Astrocyte (in vitro differentiated cells and primary cell): ENCODE data around the gene FLRT2. TPM values are rescaled to one million over a fixed set of nuclear protein-coding genes. Genes with fewer than 3 reads are reported as not detected.
A peak's percentile ranks its signal among the peaks of the same experiment; 100 is the strongest.

Experiments used
- DNase-seq: peaks from one replicate; pipeline ENCODE4 v3.0.0-alpha.2; 2010; ENCODE audit warnings: low read depth
- FAIRE-seq: peaks from 2 replicates; lab custom pipeline; 2011; peaks lifted over from hg19 to GRCh38; lab: Jason Lieb, UNC
- H2AFZ ChIP-seq: 2 replicates; pipeline ENCODE4 v1.6.0; 2012; ENCODE audit warnings: low read depth, low read length, inconsistent platforms
- H3K27ac ChIP-seq: 2 replicates; pipeline ENCODE4 v1.5.1; 2011; ENCODE audit warnings: low read depth, low read length, inconsistent platforms
- H3K27me3 ChIP-seq: 2 replicates; pipeline ENCODE4 v1.6.0; 2011; ENCODE audit warnings: low read length, inconsistent platforms; ENCODE audit not compliant: insufficient read depth
- H3K36me3 ChIP-seq: 2 replicates; pipeline ENCODE4 v1.5.1; 2011; ENCODE audit warnings: low read length, inconsistent platforms; ENCODE audit not compliant: insufficient read depth
- H3K4me1 ChIP-seq: 2 replicates; pipeline ENCODE4 v1.5.1; 2011; ENCODE audit warnings: low read length, inconsistent platforms; ENCODE audit not compliant: insufficient read depth
- H3K4me2 ChIP-seq: 2 replicates; pipeline ENCODE4 v1.6.0; 2012; ENCODE audit warnings: low read length, inconsistent platforms
- H3K4me3 ChIP-seq: 2 replicates; pipeline ENCODE4 v1.5.1; 2011; ENCODE audit warnings: low read depth, mild to moderate bottlenecking, low read length, inconsistent platforms; ENCODE audit not compliant: insufficient read depth
- H3K79me2 ChIP-seq: 2 replicates; pipeline ENCODE4 v1.6.0; 2012; ENCODE audit warnings: mild to moderate bottlenecking, low read length, inconsistent platforms; ENCODE audit not compliant: insufficient read depth
- H3K9ac ChIP-seq: 2 replicates; pipeline ENCODE4 v1.6.0; 2012; ENCODE audit warnings: mild to moderate bottlenecking, low read length, inconsistent platforms
- H3K9me3 ChIP-seq: 2 replicates; pipeline ENCODE4 v1.5.1; 2012; ENCODE audit warnings: low read depth, mild to moderate bottlenecking, low read length, inconsistent platforms; ENCODE audit not compliant: insufficient read depth
- H4K20me1 ChIP-seq: 2 replicates; pipeline ENCODE4 v1.6.0; 2012; ENCODE audit warnings: low read length, inconsistent platforms; ENCODE audit not compliant: insufficient read depth
- H3K27ac Mint-ChIP-seq: one replicate; pipeline ENCODE4 v1.8.0; 2021; ENCODE audit warnings: mild to moderate bottlenecking, mixed read lengths; ENCODE audit not compliant: unreplicated experiment
- H3K27me3 Mint-ChIP-seq: one replicate; pipeline ENCODE4 v1.8.0; 2021; ENCODE audit warnings: low read depth, mixed read lengths; ENCODE audit not compliant: unreplicated experiment
- H3K36me3 Mint-ChIP-seq: one replicate; pipeline ENCODE4 v1.8.0; 2021; ENCODE audit warnings: low read depth, mixed read lengths; ENCODE audit not compliant: unreplicated experiment
- H3K4me1 Mint-ChIP-seq: one replicate; pipeline ENCODE4 v1.8.0; 2021; ENCODE audit warnings: low read depth, mixed read lengths; ENCODE audit not compliant: unreplicated experiment
- H3K4me3 Mint-ChIP-seq: one replicate; pipeline ENCODE4 v1.8.0; 2021; ENCODE audit warnings: mild to moderate bottlenecking, moderate library complexity, mixed read lengths; ENCODE audit not compliant: unreplicated experiment
- H3K9me3 Mint-ChIP-seq: one replicate; pipeline ENCODE4 v1.8.0; 2021; ENCODE audit warnings: mild to moderate bottlenecking, mixed read lengths; ENCODE audit not compliant: unreplicated experiment
- CTCF ChIP-seq: IDR thresholded peaks from 2 replicates; pipeline ENCODE4 v1.5.1; 2011; ENCODE audit warnings: low read depth, mild to moderate bottlenecking, inconsistent platforms, low read length, moderate library complexity; ENCODE audit not compliant: insufficient read depth
- EZH2 ChIP-seq: IDR thresholded peaks from 2 replicates; pipeline ENCODE4 v1.6.1; 2012; ENCODE audit warnings: mild to moderate bottlenecking, low read length, inconsistent platforms; ENCODE audit not compliant: insufficient read depth
- total RNA-seq: library from RNA; stranded (reverse); gene quantifications from 2 replicates; pipeline ENCODE4 v1.2.1, GENCODE V29; 2021

FLRT2 gene
- total RNA-seq, 1 donor from 2014 or later = 227 TPM

GRCh38 chr14:85545738-85546137, 15.8 kb downstream of the FLRT2 start:
- no peaks in the 10 kb centered on the region for H3K27me3 Mint-ChIP-seq
- FAIRE-seq = no peak
- Histone ChIP-seq H3K9me3 (no peaks in the 10 kb centered on the region), H3K27ac (no peak overlapping the region), H2AFZ (no peak overlapping the region), H3K36me3 (no peaks in the 10 kb centered on the region), H4K20me1 (no peaks in the 10 kb centered on the region), H3K4me3 (no peak overlapping the region), H3K4me1 (no peaks in the 10 kb centered on the region), H3K79me2 (no peaks in the 10 kb centered on the region), H3K4me2 (no peak overlapping the region), H3K9ac (no peak overlapping the region), H3K27me3 (no peaks in the 10 kb centered on the region)
- H3K4me1 Mint-ChIP-seq = peaks cover 11% of the 10 kb centered on the region
- H3K9me3 Mint-ChIP-seq = no peaks in the 10 kb centered on the region
- H3K27ac Mint-ChIP-seq = peak overlapping the region; percentile 0
- no peak overlapping the region for H3K4me3 Mint-ChIP-seq
- DNase-seq = no peak
- TF ChIP-seq CTCF (no peak), EZH2 (no peak)
- H3K36me3 Mint-ChIP-seq = peaks cover 48% of the 10 kb centered on the region

- no peaks in the 10 kb centered on the region for H4K20me1 ChIP-seq
- Mint-ChIP-seq H3K27me3 (no peaks in the 10 kb centered on the region), H3K4me1 (peaks cover 7% of the 10 kb centered on the region), H3K36me3 (peaks cover 45% of the 10 kb centered on the region), H3K4me3 (no peak overlapping the region), H3K27ac (no peak overlapping the region), H3K9me3 (no peaks in the 10 kb centered on the region)
- H3K27ac ChIP-seq = no peak overlapping the region
- no peaks in the 10 kb centered on the region for H3K4me1 ChIP-seq
- no peaks in the 10 kb centered on the region for H3K36me3 ChIP-seq
- H3K4me2 ChIP-seq = no peak overlapping the region
- no peak for DNase-seq
- no peaks in the 10 kb centered on the region for H3K9me3 ChIP-seq
- no peak overlapping the region for H3K9ac ChIP-seq
- no peaks in the 10 kb centered on the region for H3K27me3 ChIP-seq
- TF ChIP-seq EZH2 = no peak
- TF ChIP-seq CTCF = no peak
- no peak for FAIRE-seq
- H3K4me3 ChIP-seq = no peak overlapping the region
- H2AFZ ChIP-seq = no peak overlapping the region
- no peaks in the 10 kb centered on the region for H3K79me2 ChIP-seq
These were observed 16.4 kb downstream of the FLRT2 start for GRCh38 chr14:85546390-85546789.

- Histone ChIP-seq H3K27me3 (no peaks in the 10 kb centered on the region), H3K4me3 (no peak overlapping the region), H3K27ac (no peak overlapping the region), H4K20me1 (no peaks in the 10 kb centered on the region), H3K4me1 (no peaks in the 10 kb centered on the region), H3K9ac (no peak overlapping the region), H3K4me2 (no peak overlapping the region), H2AFZ (no peak overlapping the region), H3K36me3 (no peaks in the 10 kb centered on the region), H3K9me3 (no peaks in the 10 kb centered on the region), H3K79me2 (no peaks in the 10 kb centered on the region)
- H3K4me3 Mint-ChIP-seq = no peak overlapping the region
- no peaks in the 10 kb centered on the region for H3K9me3 Mint-ChIP-seq
- FAIRE-seq = no peak
- peaks cover 15% of the 10 kb centered on the region for H3K4me1 Mint-ChIP-seq
- no peak for TF ChIP-seq CTCF
- TF ChIP-seq EZH2 = no peak
- no peak overlapping the region for H3K27ac Mint-ChIP-seq
- no peak for DNase-seq
- peaks cover 39% of the 10 kb centered on the region for H3K36me3 Mint-ChIP-seq
- H3K27me3 Mint-ChIP-seq = no peaks in the 10 kb centered on the region
These were observed 19.8 kb downstream of the FLRT2 start for GRCh38 chr14:85549697-85550096.
